HFFc6 (cell line): ENCODE data around the gene NELFE. TPM values are rescaled to one million over a fixed set of nuclear protein-coding genes. Genes with fewer than 3 reads are reported as not detected.

Experiments used
- DNase-seq: peaks from one replicate; pipeline ENCODE4 v3.0.0-alpha.2; 2018
- H3K27ac Mint-ChIP-seq: 2 replicates; pipeline ENCODE4 v1.8.0; 2020; ENCODE audit warnings: mild to moderate bottlenecking, mixed read lengths
- H3K27me3 Mint-ChIP-seq: 2 replicates; pipeline ENCODE4 v1.8.0; 2021; ENCODE audit warnings: mild to moderate bottlenecking, moderate library complexity, mixed read lengths; ENCODE audit not compliant: insufficient read depth
- H3K36me3 Mint-ChIP-seq: 2 replicates; pipeline ENCODE4 v1.8.0; 2021; ENCODE audit warnings: low read depth, mixed read lengths
- H3K4me1 Mint-ChIP-seq: 2 replicates; pipeline ENCODE4 v1.8.0; 2020; ENCODE audit warnings: low read depth, mixed read lengths
- H3K4me3 Mint-ChIP-seq: 2 replicates; pipeline ENCODE4 v1.8.0; 2020; ENCODE audit warnings: mild to moderate bottlenecking, moderate library complexity, mixed read lengths
- H3K9me3 Mint-ChIP-seq: 2 replicates; pipeline ENCODE4 v1.8.0; 2020; ENCODE audit warnings: mild to moderate bottlenecking, mixed read lengths
- CTCF ChIP-seq: fragments of 200-600 bp; sonication (generic); IDR thresholded peaks from 2 replicates; pipeline ENCODE4 v1.5.0; 2021; ENCODE audit warnings: antibody characterized with exemption, mild to moderate bottlenecking
- total RNA-seq, 6 experiments: library from RNA; stranded (reverse); fragmentation: NEBNext Ultra II Directional; extraction: Animal tissue kit (Norgen Biotek cat#: 25700); gene quantifications; 2 replicates in 1 of 6; 3 replicates in 5 of 6; pipeline ENCODE4 v1.2.3, GENCODE V29; 2021

Gene NELFE
- total RNA-seq, 6 experiments from 2014 or later, result 63.4 to 87.0 (median 78.7) TPM

- H3K4me1 Mint-ChIP-seq, result peaks cover 32% of the 10 kb centered on the region
- peak overlapping the region; percentile 94 for H3K27ac Mint-ChIP-seq
- peaks cover 28% of the 10 kb centered on the region; the same call in 1 of the 2 replicates for H3K36me3 Mint-ChIP-seq
- peak overlapping the region; percentile 100 for H3K4me3 Mint-ChIP-seq
- no peak for TF ChIP-seq CTCF
- peaks cover 5% of the 10 kb centered on the region for H3K27me3 Mint-ChIP-seq
- no peak for DNase-seq
- H3K9me3 Mint-ChIP-seq, result no peaks in the 10 kb centered on the region
Measured at GRCh38 chr6:31958412-31958740, 395 bp downstream of the NELFE start.

GRCh38 chr6:31956796-31957195 lies 2.0 kb downstream of the NELFE start:
- peaks cover 32% of the 10 kb centered on the region for H3K4me1 Mint-ChIP-seq
- H3K27me3 Mint-ChIP-seq, result peaks cover 5% of the 10 kb centered on the region
- peak overlapping the region; percentile 100 for H3K4me3 Mint-ChIP-seq
- H3K36me3 Mint-ChIP-seq, result peaks cover 26% of the 10 kb centered on the region; the same call in 1 of the 2 replicates
- TF ChIP-seq CTCF, result no peak
- DNase-seq, result no peak
- no peak overlapping the region for H3K27ac Mint-ChIP-seq
- H3K9me3 Mint-ChIP-seq, result no peaks in the 10 kb centered on the region

- H3K9me3 Mint-ChIP-seq, result no peaks in the 10 kb centered on the region
- no peak overlapping the region for H3K4me3 Mint-ChIP-seq
- peaks cover 21% of the 10 kb centered on the region; the same call in 1 of the 2 replicates for H3K36me3 Mint-ChIP-seq
- peaks cover 3% of the 10 kb centered on the region for H3K27me3 Mint-ChIP-seq
- TF ChIP-seq CTCF, result no peak
- no peak for DNase-seq
- peaks cover 25% of the 10 kb centered on the region for H3K4me1 Mint-ChIP-seq
- H3K27ac Mint-ChIP-seq, result no peak overlapping the region
Measured at GRCh38 chr6:31954511-31954910, 4.3 kb downstream of the NELFE start.

GRCh38 chr6:31952890-31953289 lies 5.9 kb downstream of the NELFE start:
- no peak for DNase-seq
- H3K9me3 Mint-ChIP-seq, result no peaks in the 10 kb centered on the region
- H3K36me3 Mint-ChIP-seq, result peaks cover 21% of the 10 kb centered on the region; the same call in 1 of the 2 replicates
- H3K4me1 Mint-ChIP-seq, result peaks cover 27% of the 10 kb centered on the region
- H3K27me3 Mint-ChIP-seq, result peaks cover 5% of the 10 kb centered on the region
- peak overlapping the region; percentile 8 for H3K27ac Mint-ChIP-seq
- no peak overlapping the region for H3K4me3 Mint-ChIP-seq
- no peak for TF ChIP-seq CTCF

- Mint-ChIP-seq H3K4me3 (no peak overlapping the region), H3K9me3 (no peaks in the 10 kb centered on the region), H3K27ac (peak overlapping the region; percentile 8), H3K36me3 (peaks cover 21% of the 10 kb centered on the region; the same call in 1 of the 2 replicates), H3K27me3 (peaks cover 8% of the 10 kb centered on the region), H3K4me1 (peaks cover 21% of the 10 kb centered on the region)
- peak; percentile 53 for DNase-seq
- peak; percentile 92 for TF ChIP-seq CTCF
Measured at GRCh38 chr6:31952140-31952805, 6.5 kb downstream of the NELFE start.
